C4-2B (cell line): ENCODE results near the gene S100B.

Experiments
- H3K27ac ChIP-seq: fragments of 450-650 bp; 2 replicates; pipeline ENCODE4 v1.5.1; 2017
- ZFX ChIP-seq: fragments of 450-650 bp; IDR thresholded peaks from 2 replicates; pipeline ENCODE4 v1.6.1; 2017
- TF ChIP-seq, protein P1 (sequence below): fragments of 450-650 bp; conservative IDR thresholded peaks from 2 replicates; pipeline ENCODE4 v1.5.1; 2017; ENCODE audit warnings: mild to moderate bottlenecking

Gene S100B

GRCh38 chr21:46643379-46644177 lies 38.7 kb upstream of the S100B start:
- TF ChIP-seq, protein P1, sequence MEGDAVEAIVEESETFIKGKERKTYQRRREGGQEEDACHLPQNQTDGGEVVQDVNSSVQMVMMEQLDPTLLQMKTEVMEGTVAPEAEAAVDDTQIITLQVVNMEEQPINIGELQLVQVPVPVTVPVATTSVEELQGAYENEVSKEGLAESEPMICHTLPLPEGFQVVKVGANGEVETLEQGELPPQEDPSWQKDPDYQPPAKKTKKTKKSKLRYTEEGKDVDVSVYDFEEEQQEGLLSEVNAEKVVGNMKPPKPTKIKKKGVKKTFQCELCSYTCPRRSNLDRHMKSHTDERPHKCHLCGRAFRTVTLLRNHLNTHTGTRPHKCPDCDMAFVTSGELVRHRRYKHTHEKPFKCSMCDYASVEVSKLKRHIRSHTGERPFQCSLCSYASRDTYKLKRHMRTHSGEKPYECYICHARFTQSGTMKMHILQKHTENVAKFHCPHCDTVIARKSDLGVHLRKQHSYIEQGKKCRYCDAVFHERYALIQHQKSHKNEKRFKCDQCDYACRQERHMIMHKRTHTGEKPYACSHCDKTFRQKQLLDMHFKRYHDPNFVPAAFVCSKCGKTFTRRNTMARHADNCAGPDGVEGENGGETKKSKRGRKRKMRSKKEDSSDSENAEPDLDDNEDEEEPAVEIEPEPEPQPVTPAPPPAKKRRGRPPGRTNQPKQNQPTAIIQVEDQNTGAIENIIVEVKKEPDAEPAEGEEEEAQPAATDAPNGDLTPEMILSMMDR = no peak
- no peak for TF ChIP-seq ZFX

DNA sequence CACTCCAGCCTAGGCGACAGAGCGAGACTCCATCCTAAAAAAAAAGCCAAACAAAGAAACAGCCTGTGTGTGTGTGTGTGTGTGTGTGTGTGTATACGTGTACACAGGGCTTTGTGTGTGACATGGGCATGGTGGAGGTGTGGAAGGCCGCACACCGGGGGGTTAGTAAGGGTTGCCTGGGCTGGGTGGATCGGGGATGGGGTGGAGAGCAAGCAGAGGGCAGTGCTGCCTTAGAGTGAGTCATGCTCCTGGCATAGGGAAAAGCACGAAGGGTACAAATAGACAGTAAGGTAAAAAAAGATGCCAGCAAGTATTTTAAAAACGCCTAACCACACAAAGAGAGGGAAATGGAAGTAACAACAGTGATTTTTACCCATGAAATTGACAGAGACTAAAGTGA lies 36.8 kb upstream of the S100B start:
- H3K27ac ChIP-seq = no peak overlapping the region
- no peak for TF ChIP-seq ZFX
- TF ChIP-seq, protein P1 = no peak

More at GRCh38 chr21:46643379-46644177, 38.7 kb upstream of the S100B start:
- no peak overlapping the region for H3K27ac ChIP-seq

DNA sequence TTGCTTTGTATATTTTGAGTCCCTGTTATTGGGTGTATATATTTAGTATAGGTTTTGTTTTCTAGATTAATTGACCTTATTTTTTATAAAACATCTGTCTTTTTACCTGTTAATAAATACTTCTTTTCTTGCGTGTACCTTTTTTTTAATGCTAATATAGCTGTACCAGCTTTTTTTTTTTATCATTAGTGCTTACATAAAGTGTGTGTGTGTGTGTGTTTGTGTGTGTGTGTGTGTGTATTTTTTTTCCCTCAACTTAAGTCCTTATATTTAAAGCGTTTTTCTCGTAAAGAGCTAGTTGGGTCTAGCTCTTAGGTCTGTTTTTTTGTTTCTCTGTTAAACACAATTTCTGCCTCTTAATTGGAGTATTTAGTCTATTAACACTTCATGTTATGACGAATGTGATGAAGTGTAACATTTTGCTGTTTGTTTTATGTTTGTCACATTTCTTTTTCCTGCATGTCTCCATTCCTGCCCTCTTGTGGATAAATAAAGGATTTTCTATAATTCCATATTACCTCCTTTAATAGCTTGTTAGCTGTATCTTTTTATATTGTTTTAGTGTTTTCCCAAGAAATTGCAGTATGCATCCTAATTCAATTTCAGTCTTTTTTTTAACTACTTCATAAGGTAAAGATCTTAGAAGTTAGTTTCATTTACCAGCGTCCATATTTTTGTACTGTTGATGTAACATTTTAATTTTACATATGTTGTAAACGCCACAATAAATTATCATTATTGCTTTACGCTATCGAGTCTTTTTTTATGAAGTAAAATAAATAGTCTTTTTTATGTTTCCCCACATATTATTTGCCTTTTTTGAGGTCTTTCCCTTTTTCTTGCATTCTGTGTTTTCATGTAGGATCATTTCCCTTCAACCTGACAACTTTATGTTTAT lies 34.9 kb upstream of the S100B start:
- H3K27ac ChIP-seq = no peak overlapping the region
- TF ChIP-seq ZFX = no peak
- TF ChIP-seq, protein P1 = peak; percentile 71

GRCh38 chr21:46637952-46638746 lies 33.3 kb upstream of the S100B start:
- H3K27ac ChIP-seq = no peak overlapping the region
- no peak for TF ChIP-seq ZFX

DNA sequence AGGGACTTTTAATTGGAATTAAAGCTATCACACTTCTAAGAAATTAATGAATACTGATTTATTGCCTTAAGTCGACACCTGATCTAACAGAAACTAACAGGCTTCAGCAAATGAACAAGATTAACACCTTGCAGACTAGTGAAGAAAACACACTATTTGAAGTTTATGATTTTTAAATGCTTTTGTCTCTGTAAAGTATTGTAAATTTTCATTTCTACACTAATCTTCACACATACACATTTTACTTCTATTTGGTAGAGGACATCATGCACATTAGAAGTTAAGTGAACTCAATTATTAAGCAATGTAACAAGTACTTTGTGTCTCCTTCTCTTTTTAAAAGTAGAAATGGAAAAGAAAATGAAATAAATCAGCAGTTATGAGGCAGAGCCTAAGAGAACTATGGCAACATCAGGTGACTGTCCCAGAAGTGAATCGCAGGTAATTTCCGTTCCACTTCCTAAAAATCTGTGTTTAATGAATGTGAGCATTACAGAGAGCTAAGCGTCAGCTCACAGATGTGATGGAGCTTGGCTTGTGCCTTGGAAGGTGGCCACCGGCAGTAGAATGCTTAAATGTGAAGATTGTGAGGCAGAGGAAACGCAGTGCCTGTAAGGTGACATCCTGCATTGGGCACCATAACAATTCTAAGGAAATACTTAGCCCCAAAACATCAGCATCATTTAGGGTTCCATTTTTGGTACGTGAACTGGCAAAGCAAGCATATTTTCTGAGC lies 31.8 kb upstream of the S100B start:
- TF ChIP-seq, protein P1 = no peak
- no peak for TF ChIP-seq ZFX
- no peak overlapping the region for H3K27ac ChIP-seq

DNA sequence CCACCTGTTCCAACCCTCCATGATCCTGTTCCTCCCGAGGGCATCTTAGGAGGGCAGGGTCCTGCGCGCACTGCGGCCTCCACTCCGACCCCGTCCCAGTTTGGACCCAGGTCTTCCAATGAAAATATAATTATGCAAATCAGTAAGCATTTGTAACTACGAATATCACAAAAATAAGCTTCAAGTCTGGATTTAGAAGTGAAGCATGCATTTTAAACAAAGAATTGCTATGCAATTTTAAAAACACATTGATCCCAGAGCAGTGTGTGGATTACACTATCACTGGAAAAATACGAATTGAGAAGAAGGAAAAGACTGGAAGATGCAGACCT lies 31.3 kb upstream of the S100B start:
- H3K27ac ChIP-seq = peak overlapping the region; percentile 89
- TF ChIP-seq, protein P1 = no peak
- TF ChIP-seq ZFX = no peak
